ENCODE results near the gene ART1. TPM values are rescaled to one million over a fixed set of nuclear protein-coding genes. Genes with fewer than 3 reads are reported as not detected.

The ART1 gene
- total RNA-seq: not detected in 2 replicates

GRCh38 chr11:3644817-3645235, at the start of gene ART1:
Gene ART1, plus strand, starts transcription at chr11:3645128. Its CDS starts 14,086 bp downstream, at chr11:3659214.

GRCh38 chr11:3641701-3642070, 3.2 kb upstream of the ART1 start, which contains the start of gene ART5:
Gene ART5, minus strand, starts transcription at chr11:3641992. Its CDS starts 130 bp downstream, at chr11:3641862.

GRCh38 chr11:3671334-3672254, 26.7 kb downstream of the ART1 start, which contains the start of gene CHRNA10:
Gene CHRNA10, minus strand, starts transcription at chr11:3671384. Its CDS starts 72 bp downstream, at chr11:3671312.

Other genes starting within 250 kb of the ART1 start
- not detected in 2 replicates for gene ART5, start 3.1 kb upstream of the ART1 start, total RNA-seq
- 0.05 TPM in 1 of 2 replicates, not detected in the other for gene CHRNA10, start 26.3 kb downstream of the ART1 start, total RNA-seq
- gene NUP98, start 152.4 kb downstream of the ART1 start, total RNA-seq: 110 and 115 TPM in 2 replicates
- 8.0 and 10.3 TPM in 2 replicates for gene PGAP2, start 163.4 kb downstream of the ART1 start, total RNA-seq
- gene RHOG, start 195.8 kb downstream of the ART1 start, total RNA-seq: 61.2 and 63.4 TPM in 2 replicates
- 14.1 and 18.0 TPM in 2 replicates for gene STIM1, start 210.5 kb downstream of the ART1 start, total RNA-seq

Data from mammary microvascular endothelial cell (primary cell).